Bronchial epithelial cell (primary cell): ENCODE data around the gene HYAL3. TPM values are rescaled to one million over a fixed set of nuclear protein-coding genes. Genes with fewer than 3 reads are reported as not detected.

Source experiments
- DNase-seq: peaks from one replicate; pipeline ENCODE4 v3.0.0-alpha.2; 2010; ENCODE audit warnings: low read depth
- FAIRE-seq: peaks from 2 replicates; lab custom pipeline; 2011; peaks lifted over from hg19 to GRCh38; lab: Jason Lieb, UNC
- H3K27me3 ChIP-seq: 2 replicates; pipeline ENCODE4 v1.5.1; 2011; ENCODE audit warnings: low read length; ENCODE audit not compliant: control insufficient read depth, insufficient read depth
- H3K36me3 ChIP-seq: 2 replicates; pipeline ENCODE4 v1.5.1; 2011; ENCODE audit warnings: low read length; ENCODE audit not compliant: control insufficient read depth, insufficient read depth
- H3K4me3 ChIP-seq: 2 replicates; pipeline ENCODE4 v1.5.1; 2011; ENCODE audit warnings: mild to moderate bottlenecking, low read depth, low read length, control low read depth
- total RNA-seq: library from RNA; depleted of rRNA; stranded (reverse); fragments of >200 nt; gene quantifications from 2 replicates; pipeline ENCODE4 v1.2.1, GENCODE V29; 2014
- TF ChIP-seq, protein P1 (sequence below): IDR thresholded peaks from 2 replicates; pipeline ENCODE4 v1.5.1; 2011; ENCODE audit warnings: mild to moderate bottlenecking, moderate library complexity, low read length, control low read depth, inconsistent platforms; ENCODE audit not compliant: insufficient read depth, severe bottlenecking

The HYAL3 gene
- total RNA-seq, 1 donor from 2014 or later, result 6.6 TPM

- peak; percentile 23 for FAIRE-seq
- peak within 1 kb of the TSS; percentile 93 for H3K4me3 ChIP-seq
- H3K27me3 ChIP-seq, result no peaks in the 10 kb centered on the region
- TF ChIP-seq, protein P1, sequence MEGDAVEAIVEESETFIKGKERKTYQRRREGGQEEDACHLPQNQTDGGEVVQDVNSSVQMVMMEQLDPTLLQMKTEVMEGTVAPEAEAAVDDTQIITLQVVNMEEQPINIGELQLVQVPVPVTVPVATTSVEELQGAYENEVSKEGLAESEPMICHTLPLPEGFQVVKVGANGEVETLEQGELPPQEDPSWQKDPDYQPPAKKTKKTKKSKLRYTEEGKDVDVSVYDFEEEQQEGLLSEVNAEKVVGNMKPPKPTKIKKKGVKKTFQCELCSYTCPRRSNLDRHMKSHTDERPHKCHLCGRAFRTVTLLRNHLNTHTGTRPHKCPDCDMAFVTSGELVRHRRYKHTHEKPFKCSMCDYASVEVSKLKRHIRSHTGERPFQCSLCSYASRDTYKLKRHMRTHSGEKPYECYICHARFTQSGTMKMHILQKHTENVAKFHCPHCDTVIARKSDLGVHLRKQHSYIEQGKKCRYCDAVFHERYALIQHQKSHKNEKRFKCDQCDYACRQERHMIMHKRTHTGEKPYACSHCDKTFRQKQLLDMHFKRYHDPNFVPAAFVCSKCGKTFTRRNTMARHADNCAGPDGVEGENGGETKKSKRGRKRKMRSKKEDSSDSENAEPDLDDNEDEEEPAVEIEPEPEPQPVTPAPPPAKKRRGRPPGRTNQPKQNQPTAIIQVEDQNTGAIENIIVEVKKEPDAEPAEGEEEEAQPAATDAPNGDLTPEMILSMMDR, result no peak
- DNase-seq, result peak; percentile 93
- H3K36me3 ChIP-seq, result peaks cover 31% of the 10 kb centered on the region
Observed at GRCh38 chr3:50292159-50293078, 6.8 kb downstream of the HYAL3 start, which contains the start of gene IFRD2. IFRD2 (minus strand) TSS chr3:50292429; CDS start chr3:50292274, 155 bp downstream.

DNA sequence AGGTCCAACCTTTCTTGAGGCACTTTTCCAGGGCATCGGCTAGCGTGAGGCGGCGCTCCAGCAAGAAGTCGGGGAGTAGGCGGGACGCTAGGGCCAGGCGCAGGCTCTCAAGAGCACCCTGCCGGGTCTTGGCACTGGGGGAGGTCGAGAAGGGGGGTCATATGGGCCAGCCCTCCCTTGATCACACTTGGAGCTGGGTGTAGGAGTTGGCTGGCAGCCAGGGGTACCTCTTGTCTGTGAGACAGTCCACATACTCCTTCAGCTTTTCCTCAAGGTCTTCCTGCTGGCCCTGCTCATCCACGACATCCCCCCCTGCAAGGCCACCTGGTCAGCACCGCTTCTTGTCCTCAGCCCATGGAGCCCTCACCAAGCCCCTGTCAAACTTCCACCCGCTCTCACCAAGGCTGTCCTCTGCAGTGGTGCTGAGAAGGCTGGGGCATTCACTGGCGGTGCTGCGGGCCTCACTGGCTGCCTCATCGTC, 9.0 kb downstream of the HYAL3 start:
- no peak for FAIRE-seq
- no peak for DNase-seq
- no peak overlapping the region for H3K4me3 ChIP-seq
- TF ChIP-seq, protein P1, result no peak
- no peaks in the 10 kb centered on the region for H3K27me3 ChIP-seq
- peaks cover 34% of the 10 kb centered on the region for H3K36me3 ChIP-seq

- DNase-seq (no peak), FAIRE-seq (no peak)
- H3K36me3 ChIP-seq, result peaks cover 34% of the 10 kb centered on the region
- H3K27me3 ChIP-seq, result no peaks in the 10 kb centered on the region
- TF ChIP-seq, protein P1, result no peak
- H3K4me3 ChIP-seq, result no peak overlapping the region
Observed at GRCh38 chr3:50289130-50289529, 10.1 kb downstream of the HYAL3 start.

DNA sequence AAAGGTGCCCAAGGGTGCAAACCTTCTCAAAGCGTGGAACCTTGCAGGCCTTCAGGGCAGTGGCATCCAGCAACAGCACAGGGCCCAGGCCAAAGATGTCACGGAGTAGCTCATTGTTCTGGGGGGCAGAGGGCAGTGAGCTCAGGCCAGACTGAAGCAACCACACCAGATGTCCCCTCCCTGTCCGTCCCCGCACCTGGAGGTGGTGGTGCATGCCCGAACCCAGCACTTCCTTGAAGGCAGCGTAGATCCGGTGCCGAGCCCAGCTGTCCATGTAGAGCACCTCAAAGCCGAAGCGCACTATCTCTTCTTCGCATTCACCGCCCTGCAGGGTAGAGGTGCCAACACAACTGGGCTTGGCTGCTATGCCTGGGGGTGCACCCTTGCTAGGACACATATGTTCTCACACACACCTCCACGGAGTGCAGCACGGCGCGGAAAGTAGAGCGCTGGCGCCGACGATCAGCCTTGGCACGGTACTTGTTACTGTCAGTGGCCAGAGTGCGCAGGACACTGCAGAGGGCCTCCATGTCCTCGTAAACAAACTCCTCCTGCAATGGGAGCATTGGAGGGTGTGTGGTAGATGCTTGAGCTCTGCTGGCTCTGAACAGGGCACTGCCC, 10.7 kb downstream of the HYAL3 start:
- DNase-seq (no peak), FAIRE-seq (no peak)
- TF ChIP-seq, protein P1, result no peak
- H3K36me3 ChIP-seq, result peaks cover 34% of the 10 kb centered on the region
- no peaks in the 10 kb centered on the region for H3K27me3 ChIP-seq
- no peak overlapping the region for H3K4me3 ChIP-seq

- TF ChIP-seq, protein P1, result no peak
- DNase-seq, result no peak
- Histone ChIP-seq H3K36me3 (peaks cover 34% of the 10 kb centered on the region), H3K27me3 (no peaks in the 10 kb centered on the region), H3K4me3 (no peak overlapping the region)
- no peak for FAIRE-seq
Observed at GRCh38 chr3:50287262-50287661, 11.9 kb downstream of the HYAL3 start.
